SK-N-SH (cell line): ENCODE data around the gene KRTAP12-4.

Experiments
- ELF1 ChIP-seq: IDR thresholded peaks from 2 replicates; pipeline ENCODE4 v1.4.0; 2012
- EP300 ChIP-seq, 2 experiments: IDR thresholded peaks; 2 replicates each; pipeline versions ENCODE4 v1.4.0 to v1.6.1; 2012; ENCODE audit warnings: borderline replicate concordance in 1 of 2, low read depth in 1 of 2, low read length in 1 of 2
- EZH2phosphoT487 ChIP-seq: fragments of 200-600 bp; sonication (generic); IDR thresholded peaks from 2 replicates; pipeline ENCODE4 v1.6.1; 2017; ENCODE audit warnings: low read depth, mixed run types, mild to moderate bottlenecking, antibody characterized with exemption, moderate library complexity, borderline replicate concordance
- FOXJ3 ChIP-seq: sonication (generic); formaldehyde crosslinking; IDR thresholded peaks from 2 replicates; pipeline ENCODE4 v1.5.1; 2020; ENCODE audit warnings: mild to moderate bottlenecking, missing genetic modification reagents
- GATA2 ChIP-seq: sonication (generic); formaldehyde crosslinking; IDR thresholded peaks from 2 replicates; pipeline ENCODE4 v1.5.0; 2020; ENCODE audit warnings: mild to moderate bottlenecking, missing genetic modification reagents
- POLR2AphosphoS5 ChIP-seq: IDR thresholded peaks from 2 replicates; pipeline ENCODE4 v1.6.1; 2012; ENCODE audit warnings: low read depth, low read length
- RAD21 ChIP-seq: IDR thresholded peaks from 2 replicates; pipeline ENCODE4 v1.6.1; 2012; ENCODE audit warnings: mild to moderate bottlenecking, low read length
- SMC3 ChIP-seq: IDR thresholded peaks from 2 replicates; pipeline ENCODE4 v1.6.1; 2012; ENCODE audit warnings: low read depth, low read length, improper control_type of control experiment
- TEAD4 ChIP-seq: IDR thresholded peaks from 2 replicates; pipeline ENCODE4 v1.4.0; 2012; ENCODE audit warnings: mild to moderate bottlenecking, borderline replicate concordance; ENCODE audit not compliant: insufficient read depth
- TF ChIP-seq, protein P1 (sequence below): fragments of 200-600 bp; sonication (generic); IDR thresholded peaks from 2 replicates; pipeline ENCODE4 v1.6.1; 2017; ENCODE audit warnings: antibody characterized with exemption, mild to moderate bottlenecking, moderate library complexity
- TF ChIP-seq, protein P2 (sequence below): IDR thresholded peaks from 2 replicates; pipeline ENCODE4 v1.6.1; 2012; ENCODE audit warnings: mild to moderate bottlenecking, low read depth, low read length, moderate library complexity
- TF ChIP-seq, protein P3 (sequence below): IDR thresholded peaks from 2 replicates; pipeline ENCODE4 v1.4.0; 2012; ENCODE audit warnings: low read depth, borderline replicate concordance

DNA sequence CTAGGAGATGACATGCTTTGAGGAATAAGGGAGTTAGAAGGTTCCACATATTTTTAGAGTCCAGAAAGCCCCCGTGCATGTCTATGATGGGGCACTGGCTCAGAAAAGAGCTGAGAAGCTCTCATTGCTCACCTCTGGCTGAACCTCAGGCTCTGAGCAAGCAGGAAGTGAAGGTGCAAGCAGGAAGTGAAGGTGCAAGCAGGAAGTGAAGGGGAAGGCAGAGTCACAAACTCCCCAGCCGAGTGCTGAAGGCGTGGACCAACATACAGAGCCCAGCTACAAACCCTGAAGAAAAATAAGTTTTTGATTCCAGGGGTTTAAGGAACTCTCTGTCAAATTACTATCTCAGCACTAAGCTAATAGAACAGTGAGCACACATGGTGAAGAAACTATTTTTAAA is 35.5 kb downstream of the KRTAP12-4 start:
- TF ChIP-seq, protein P1, sequence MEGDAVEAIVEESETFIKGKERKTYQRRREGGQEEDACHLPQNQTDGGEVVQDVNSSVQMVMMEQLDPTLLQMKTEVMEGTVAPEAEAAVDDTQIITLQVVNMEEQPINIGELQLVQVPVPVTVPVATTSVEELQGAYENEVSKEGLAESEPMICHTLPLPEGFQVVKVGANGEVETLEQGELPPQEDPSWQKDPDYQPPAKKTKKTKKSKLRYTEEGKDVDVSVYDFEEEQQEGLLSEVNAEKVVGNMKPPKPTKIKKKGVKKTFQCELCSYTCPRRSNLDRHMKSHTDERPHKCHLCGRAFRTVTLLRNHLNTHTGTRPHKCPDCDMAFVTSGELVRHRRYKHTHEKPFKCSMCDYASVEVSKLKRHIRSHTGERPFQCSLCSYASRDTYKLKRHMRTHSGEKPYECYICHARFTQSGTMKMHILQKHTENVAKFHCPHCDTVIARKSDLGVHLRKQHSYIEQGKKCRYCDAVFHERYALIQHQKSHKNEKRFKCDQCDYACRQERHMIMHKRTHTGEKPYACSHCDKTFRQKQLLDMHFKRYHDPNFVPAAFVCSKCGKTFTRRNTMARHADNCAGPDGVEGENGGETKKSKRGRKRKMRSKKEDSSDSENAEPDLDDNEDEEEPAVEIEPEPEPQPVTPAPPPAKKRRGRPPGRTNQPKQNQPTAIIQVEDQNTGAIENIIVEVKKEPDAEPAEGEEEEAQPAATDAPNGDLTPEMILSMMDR: no peak
- TF ChIP-seq TEAD4 (no peak), RAD21 (no peak), GATA2 (CRISPR knock-in tag) (no peak), EP300 (IDR thresholded peaks at IDR 0.05; ENCODE audit: borderline replicate concordance in 1 of 2, low read depth in 1 of 2, low read length in 1 of 2) (no peak), FOXJ3 (CRISPR knock-in tag) (no peak), POLR2AphosphoS5 (no peak), SMC3 (no peak), EZH2phosphoT487 (no peak), ELF1 (no peak)
- TF ChIP-seq, protein P2, sequence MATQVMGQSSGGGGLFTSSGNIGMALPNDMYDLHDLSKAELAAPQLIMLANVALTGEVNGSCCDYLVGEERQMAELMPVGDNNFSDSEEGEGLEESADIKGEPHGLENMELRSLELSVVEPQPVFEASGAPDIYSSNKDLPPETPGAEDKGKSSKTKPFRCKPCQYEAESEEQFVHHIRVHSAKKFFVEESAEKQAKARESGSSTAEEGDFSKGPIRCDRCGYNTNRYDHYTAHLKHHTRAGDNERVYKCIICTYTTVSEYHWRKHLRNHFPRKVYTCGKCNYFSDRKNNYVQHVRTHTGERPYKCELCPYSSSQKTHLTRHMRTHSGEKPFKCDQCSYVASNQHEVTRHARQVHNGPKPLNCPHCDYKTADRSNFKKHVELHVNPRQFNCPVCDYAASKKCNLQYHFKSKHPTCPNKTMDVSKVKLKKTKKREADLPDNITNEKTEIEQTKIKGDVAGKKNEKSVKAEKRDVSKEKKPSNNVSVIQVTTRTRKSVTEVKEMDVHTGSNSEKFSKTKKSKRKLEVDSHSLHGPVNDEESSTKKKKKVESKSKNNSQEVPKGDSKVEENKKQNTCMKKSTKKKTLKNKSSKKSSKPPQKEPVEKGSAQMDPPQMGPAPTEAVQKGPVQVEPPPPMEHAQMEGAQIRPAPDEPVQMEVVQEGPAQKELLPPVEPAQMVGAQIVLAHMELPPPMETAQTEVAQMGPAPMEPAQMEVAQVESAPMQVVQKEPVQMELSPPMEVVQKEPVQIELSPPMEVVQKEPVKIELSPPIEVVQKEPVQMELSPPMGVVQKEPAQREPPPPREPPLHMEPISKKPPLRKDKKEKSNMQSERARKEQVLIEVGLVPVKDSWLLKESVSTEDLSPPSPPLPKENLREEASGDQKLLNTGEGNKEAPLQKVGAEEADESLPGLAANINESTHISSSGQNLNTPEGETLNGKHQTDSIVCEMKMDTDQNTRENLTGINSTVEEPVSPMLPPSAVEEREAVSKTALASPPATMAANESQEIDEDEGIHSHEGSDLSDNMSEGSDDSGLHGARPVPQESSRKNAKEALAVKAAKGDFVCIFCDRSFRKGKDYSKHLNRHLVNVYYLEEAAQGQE: no peak
- TF ChIP-seq, protein P3, sequence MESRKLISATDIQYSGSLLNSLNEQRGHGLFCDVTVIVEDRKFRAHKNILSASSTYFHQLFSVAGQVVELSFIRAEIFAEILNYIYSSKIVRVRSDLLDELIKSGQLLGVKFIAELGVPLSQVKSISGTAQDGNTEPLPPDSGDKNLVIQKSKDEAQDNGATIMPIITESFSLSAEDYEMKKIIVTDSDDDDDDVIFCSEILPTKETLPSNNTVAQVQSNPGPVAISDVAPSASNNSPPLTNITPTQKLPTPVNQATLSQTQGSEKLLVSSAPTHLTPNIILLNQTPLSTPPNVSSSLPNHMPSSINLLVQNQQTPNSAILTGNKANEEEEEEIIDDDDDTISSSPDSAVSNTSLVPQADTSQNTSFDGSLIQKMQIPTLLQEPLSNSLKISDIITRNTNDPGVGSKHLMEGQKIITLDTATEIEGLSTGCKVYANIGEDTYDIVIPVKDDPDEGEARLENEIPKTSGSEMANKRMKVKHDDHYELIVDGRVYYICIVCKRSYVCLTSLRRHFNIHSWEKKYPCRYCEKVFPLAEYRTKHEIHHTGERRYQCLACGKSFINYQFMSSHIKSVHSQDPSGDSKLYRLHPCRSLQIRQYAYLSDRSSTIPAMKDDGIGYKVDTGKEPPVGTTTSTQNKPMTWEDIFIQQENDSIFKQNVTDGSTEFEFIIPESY: no peak
